GM19025 (cell line): ENCODE results near the gene TNS1.
"Not testable (repeated sequence)": the region's sequence is repeated elsewhere in the genome, so short reads cannot be mapped to it uniquely, and the experiment has no call there.

Experiments
- ATAC-seq: cut with Tn5 transposase; IDR thresholded peaks from one replicate; pipeline ENCODE4 v1.9.1; 2021; ENCODE audit warnings: mild to moderate bottlenecking, low read depth, moderate library complexity; ENCODE audit not compliant: unreplicated experiment

TNS1 gene

DNA sequence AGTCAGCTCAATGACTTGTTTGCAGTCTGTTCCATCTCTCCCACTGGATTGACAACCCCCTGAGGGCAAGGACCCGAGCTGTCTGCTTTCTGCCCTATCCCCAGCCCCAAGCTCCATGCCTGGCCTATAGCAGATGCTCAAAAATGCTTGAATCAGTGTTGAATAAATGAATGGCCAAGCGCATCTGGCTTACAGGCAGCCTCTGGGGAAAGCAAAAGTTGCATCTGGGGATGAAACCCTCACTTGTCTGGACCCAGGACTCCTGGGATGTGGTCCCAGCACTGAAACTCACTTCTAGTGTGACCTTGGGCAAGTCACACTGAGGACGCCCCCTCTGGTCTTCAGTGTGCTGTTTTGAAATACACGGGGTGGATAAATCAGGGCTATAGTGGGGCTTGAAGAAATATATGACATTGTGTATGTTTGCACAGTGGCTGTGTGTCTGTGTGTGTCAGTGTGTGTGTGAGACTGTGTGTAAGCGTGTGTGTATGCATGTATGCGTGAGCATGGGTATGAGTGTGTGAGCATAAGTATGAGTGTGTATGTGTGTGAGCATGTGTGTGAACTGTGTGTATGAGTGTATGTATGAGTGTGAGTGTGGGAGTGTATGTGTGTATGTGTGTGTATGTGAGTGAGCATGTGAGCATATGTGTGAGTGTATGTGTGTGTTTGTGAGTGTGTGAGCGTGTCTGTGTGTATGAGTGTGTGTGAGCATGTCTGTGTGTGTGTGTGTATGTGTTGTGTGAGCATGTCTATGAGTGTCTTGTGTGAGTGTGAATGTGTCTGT, 27.8 kb upstream of the TNS1 start:
- no peak for ATAC-seq

DNA sequence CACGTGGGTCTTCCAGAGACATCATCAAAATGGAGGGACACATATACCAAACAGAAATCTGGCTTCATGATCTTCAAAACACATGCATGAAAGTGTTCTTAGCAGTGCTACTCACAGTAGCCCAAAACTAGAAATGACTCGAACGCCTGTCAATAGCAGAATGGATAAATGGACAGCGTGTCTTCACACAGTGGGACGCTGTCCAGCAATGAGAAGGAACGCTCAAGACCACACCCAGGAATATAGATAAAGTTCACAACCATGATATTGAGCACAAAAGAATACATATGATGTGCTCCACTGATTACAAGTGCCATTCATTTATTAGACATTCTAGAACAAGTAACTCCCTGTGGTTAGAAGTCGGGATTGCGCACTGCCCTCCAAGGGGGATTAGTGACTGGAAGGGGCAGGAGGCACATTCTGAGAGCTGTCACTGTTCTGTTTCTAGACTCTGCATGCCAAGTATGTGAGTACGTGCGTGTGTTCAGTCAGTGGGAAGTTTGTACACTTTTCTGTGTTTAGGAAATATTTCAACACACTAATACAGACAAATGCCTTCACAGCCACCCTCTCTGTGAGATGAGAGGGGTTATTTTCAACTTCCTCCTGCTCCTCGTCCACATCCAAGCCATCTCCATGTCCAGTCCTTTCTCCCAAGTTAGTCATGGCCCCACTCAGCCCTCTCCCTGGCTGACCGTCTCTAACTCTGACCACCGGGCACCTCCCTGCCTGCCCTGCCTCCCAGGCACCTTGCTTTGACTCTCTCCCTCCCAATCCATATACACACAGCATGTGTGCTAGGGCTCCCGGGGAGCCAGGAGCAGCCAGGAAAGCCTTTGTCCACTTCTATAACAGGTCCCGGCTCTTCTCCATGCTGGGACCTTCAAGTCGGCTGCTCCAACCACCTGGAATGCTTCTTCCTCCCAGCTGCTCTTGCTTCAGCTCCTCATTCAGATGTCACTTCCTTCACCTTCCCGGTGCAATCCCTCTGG, 26.9 kb upstream of the TNS1 start:
- ATAC-seq = no peak

DNA sequence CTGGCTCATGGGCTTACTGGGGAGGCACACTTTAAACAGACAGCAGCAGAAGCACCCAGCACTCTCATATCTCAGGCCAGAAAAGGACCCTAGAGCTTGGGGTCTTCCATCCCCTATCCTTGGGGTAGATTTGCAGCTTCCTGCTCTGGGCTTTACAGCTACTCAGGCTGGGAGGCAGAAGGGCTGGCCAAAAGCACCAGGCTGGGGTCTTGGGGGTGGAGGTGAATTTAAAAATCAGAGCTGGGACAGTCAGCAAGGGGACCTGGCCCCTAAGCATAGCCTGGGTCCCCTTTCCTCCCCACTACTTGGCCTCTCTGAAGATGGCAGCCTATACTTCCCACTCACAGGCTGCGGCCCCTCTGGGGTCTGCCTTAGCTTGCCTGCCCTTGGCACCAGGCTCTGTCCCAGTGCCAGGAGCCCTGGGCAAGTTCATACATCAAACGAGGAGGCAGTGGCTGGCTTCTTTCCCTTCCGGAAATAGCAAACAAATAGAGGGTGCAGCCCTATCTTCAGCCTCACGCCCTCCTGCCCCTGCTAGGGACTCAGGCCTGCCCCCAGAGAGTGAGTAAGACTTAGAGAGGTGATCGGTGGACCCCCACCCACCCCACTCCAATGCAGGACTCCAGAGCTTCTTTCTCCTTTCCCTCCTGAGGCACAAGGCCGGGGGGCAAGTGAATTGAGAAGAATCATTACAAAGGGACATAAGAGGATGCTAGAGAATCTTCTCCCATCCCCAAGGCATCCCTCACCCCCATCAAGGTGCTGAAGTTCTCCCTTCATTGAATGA, 26.0 kb upstream of the TNS1 start:
- no peak for ATAC-seq

DNA sequence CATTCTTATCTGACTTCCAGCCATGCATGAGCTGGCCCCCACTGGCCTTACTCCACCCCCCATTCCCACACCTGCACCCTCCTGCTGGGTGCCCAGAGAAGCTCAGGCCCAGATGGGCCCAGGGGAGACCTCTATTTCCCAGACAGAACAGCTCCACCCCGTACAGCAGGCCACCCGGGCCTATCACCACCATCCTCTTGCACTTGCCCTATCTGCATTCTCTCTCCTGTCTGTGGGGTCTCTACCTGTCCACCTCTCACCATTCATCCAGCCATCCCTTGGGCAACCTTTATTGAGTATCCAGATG, 25.3 kb upstream of the TNS1 start:
- ATAC-seq = no peak

DNA sequence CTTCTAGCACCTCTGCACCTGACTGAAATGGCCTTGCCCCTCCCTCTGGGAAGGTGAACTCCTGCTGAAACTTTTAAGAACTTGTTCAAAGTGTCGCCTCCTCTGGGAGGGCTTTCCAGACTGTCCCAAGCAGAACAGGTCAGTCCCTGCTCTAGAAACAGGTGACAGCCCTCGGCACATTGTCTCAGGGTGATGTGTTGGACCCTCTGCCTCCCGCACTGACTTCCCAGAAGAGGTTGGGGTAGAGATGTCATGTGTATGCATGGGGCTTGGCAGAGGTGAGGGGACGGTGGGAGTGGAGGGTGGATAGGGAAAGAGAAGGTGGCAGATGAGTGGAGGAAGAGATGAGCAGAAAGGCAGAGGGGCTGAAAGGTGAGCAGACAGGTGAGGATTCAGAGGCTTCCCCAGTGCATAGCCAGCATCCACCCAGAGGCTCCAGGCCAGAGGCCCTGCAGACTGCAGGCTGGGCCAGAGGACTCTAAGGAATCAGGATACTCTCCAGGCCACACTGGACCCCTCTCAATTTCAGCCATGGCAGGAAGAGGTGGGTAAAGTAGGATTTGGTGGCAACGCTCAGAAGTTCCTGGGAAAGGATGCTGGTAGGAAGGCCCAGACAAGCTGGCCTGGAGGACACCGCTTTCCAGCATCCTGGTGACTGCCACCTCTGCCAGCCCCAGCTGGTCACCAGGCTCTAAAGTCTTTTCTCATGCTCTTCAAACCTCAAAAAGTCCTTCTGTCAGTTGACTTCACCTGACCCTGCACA, 24.8 kb upstream of the TNS1 start:
- no peak for ATAC-seq

DNA sequence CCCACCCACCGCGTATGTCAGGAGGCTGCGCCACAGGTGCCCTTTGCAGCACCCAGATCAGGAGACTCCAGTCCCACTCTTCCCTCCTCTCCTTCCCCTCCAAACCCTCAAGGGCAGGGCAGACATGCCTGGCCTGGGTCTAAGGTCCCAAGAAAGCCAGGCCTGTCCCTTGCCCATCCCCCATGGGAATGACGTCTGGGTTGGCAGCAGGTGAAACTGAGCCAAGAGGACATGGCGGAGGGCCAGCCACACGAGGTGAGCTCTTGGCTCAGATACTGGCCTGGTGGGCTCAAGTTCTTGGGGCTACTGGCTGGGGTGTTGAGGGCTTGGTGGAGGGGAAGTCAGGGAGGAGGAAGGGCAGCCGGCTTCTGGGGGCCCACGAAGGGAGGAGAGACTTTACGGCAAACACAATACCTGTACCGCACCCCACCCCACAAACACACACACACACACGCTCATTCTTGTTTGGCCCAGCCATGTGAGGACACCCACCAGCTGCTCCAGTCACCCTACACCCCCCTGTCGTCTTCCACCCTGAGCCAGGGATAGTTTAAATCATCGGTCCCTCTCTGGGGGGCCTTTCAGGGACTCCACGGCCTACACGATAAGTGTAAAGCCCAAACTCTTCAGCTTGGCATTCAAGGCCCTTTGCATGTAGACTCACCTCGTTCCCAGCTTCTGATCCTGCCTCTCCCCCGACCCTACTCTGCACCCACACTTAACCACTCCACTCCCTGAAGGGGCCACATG, 24.1 kb upstream of the TNS1 start:
- ATAC-seq = no peak

DNA sequence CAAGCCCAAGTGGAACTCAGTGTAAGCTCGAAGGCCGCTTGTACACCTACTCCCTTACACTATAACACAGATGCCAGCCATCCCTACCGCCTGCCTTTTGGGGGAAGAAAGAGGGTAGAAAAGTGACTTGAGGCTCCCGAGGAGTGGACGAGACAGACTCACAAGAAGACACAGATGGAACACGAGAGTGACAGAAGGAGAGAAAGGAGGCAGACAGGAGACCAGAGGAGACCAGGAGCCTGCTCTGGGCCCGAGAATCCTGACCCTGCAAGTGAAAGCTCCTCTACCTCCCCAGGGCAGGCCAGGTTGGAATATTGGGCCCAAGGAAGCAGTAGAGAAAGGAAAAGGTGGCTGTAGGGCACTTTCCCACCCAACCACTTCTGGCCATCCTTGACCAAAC, 23.4 kb upstream of the TNS1 start:
- ATAC-seq = no peak

DNA sequence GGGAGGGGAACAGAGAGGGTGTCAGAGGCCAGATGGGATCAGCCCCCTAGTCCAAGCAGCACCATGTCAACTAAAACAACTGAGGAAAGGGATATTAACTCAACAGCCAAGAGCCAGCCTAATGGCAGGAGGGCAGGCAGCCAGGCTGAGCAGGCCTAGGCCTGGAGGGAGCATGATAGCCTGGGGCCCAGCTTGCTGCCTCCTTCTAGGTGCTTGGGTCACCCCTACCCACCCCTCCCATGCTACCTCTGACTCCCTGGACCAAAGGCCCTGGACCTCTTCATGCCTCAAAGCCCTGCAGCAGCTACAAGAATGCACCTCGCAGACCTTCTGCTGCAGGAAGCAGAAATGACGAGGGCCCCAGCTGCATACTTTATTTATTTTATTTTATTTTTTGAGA, 22.1 kb upstream of the TNS1 start:
- no peak for ATAC-seq

DNA sequence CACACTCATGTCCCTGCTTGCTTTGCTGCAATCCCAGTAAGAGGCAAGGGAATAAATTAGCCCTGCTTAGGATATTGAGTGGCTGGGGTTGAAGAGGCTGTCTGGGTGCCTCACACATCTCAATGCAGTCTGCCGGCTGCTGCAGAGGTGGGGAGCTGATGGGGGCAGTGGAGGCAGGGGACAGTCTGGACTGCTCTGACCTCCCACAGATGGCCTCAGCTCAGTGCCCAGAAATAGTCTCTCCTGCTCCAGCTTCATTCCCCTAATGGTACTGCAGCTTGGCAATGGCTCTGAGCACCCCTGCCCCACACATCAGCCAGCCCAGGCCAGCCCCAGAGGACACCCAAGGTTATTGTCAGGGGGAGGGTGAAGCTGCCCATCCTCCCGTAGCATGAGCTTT, 21.5 kb upstream of the TNS1 start:
- no peak for ATAC-seq

DNA sequence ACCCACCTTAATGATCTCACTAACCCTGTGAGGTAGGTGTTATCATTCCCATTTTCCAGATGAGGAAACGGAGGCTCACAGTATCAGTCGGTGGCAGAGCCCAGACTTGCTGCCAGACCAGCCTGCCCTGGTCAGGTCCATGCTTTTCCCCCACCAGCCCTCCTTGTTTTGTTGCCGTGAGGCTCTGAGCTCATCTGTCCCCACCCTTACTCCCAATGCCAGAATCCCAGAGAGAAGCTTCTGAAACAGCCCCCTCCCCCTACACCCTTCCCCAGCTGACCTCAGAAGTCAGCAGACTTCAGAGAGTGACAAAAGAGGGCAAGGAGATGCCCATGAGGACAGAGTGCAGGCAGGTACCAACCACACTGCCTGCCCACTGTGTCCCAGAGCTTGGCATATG, 20.8 kb upstream of the TNS1 start:
- no peak for ATAC-seq

DNA sequence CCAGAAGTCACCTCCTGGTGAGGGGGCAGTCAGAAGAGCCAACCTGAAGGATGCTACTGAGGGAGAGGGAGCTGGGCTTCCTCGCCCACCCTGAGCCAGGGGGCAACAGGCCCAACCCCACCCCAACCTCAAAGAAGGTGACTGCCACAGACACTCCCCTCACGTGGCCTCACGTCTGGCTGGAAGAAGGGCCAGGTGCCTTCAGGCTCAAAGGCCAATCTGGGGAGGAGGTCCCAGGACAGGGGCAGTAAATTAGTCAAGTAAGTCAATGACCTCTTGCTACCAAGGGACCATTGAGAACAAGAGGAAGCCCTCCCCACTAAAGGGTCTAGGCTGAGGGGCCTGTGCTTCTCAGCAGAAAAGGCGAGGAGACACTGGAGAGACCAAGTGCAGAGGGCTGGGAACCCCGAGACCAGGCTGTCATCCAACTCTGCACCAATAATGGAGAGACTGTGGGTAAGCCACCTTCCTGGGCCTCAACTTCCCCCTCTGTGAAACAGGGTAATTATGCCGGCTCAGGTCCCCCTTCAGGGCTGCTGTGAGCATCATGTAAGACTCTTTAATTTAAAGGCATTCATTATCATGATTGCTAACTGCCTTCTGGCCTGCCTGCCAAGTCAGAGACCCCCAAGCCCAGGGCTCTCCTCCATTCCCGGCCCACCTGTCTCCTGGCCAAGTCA, 20.2 kb upstream of the TNS1 start:
- ATAC-seq = no peak

DNA sequence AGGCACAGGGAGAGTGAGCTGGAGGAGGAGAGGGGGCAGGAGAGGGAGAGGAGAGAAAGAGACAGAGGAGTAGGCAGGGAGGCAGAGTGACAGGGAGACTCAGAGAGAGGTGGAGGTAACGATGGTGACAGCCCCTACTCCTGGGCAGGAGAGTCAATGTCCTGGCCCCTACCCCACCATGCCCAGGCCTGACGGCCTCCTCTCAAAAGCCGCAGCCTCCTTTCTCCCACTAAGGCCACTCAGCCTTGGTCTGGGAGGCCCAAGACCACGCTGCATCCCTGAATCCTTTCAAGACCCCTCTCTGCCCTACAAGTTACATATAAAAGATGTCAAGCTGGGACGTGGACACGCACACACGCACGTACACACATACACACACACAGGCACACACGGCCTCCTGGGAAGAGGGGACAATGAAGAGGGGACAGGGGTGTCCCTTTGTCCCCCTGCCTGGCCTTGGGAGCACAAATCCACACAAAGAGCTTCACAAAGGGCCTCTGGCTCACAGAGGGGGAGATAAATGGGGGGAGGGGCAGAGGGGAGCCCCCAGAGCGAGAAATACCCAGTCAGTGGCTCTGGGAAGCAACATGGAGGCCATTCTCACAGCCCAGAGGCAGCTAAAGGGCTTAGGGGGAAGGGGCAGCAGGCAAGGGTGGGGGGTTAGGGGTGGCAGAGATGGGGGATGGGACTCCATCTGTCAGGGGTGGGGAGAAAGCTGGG, 19.5 kb upstream of the TNS1 start:
- ATAC-seq = no peak

DNA sequence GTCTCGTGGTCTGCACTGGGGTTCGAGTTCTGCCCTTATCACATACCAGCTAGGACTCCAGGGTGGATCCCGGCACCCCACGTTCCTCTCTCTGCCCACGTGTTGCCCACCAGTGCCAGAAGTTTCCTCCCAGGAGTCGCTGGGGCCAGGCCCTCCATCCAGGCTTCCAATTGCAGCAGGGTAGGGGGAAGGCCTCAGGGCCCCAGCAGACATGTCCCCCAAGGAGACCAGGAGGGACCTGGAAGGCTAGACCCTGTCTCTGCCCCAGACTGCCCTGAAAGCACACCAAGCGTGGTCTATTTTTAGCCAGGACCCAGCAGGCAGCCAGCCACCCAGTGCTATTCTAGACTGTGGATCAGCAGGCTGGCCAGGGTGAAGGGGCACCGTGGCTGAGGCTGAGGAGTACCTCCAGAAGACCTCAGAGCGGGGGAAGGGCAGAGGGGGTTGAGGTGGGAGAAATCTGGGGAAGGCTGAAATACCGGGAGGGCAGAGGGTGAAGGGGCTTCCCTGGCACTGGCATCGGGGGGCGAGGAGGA, 18.8 kb upstream of the TNS1 start:
- no peak for ATAC-seq

DNA sequence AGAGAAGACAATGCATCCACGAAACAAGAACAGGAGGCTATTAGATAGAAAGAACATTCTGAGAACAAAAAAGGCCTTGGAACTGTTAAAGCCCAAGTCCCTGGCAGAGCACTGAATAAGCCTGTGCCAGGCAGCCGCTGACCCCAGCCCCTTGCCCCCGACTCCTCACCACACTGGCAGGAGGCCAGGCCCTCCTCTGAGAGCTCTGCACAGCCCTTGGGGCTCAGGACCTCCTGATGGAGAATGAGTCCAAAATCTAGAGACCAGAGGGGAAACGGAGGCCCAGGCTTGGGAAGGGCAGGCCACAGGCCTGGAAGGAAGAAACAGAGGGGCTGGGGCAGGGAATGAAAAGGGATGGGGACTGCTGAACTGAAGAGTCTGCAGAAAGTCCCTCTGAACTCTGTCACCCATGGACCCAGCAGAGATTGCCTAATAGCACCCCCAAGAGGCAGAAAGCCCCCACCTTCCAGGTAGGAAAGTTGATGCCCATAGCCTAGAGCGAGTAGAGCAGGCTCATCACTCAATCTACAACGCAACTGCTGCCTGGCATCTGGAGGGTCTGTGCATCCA, 18.3 kb upstream of the TNS1 start:
- ATAC-seq = no peak

DNA sequence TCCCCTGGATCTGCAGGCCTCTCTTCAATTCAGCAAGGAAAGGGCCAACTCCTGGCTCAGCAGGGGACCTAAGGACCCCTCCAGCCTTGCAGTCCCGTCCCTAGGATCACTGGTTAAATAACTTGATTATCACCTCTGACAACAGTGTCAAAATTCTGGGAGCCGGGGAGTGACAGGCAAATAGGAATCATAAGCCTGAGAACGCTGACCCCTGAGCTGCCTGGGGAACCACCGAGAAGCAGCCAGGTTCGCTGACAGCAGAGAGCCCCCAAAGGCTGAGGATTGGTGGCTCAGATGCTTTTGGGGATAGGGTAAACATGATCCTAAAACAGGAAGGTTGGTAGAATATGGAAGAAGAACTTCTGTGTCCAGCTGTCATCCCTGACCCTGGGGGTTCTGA, 17.5 kb upstream of the TNS1 start:
- no peak for ATAC-seq

DNA sequence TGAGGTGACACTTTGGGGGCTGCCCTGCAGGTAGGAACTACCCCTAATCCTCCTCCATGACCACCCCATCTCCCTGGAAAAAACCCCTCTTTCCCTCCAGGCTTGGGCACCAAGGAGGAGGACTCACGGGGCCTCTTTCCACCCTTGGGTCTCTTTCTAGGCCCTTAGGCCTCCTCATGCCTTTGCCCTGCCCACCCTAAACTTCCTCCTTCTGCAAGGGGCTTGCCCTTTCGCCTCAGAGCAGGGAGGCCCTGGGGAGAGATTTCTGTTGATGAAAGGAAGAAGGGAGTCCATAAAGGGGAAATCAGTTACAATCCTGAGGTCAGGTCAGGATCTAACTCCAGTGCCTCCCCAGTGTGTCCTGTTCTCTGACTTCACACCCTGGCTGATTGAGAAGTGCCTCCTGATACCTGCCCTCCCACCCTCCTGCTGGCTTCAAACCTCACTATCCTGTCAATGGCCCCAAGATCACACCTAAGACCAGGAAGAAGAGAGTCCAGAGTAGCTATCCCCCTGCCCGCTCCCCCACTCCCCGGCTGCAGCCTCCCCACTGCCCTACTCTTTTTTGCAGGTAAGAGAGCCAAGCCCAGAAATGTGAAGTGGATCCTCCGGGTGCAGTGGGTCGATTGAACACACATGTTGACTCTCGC, 16.7 kb upstream of the TNS1 start:
- ATAC-seq = no peak

DNA sequence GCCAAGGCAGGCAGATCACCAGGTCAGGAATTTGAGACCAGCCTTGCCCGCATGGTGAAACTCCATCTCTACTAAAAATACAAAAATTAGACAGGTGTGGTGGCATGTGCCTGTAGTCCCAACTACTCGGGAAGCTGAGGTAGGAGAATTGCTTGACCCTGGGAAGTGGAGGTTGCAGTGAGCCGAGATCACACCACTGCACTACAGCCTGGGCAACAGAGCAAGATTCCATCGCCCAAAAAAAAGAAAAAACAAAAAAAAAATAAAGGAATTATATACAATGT, 16.0 kb upstream of the TNS1 start:
- not testable (repeated sequence) for ATAC-seq
